Measurements from ENCODE around the gene KCND2. TPM values are rescaled to one million over a fixed set of nuclear protein-coding genes. Genes with fewer than 3 reads are reported as not detected.

Gene KCND2
- total RNA-seq, 1 donor from 2014 or later = 2.9 TPM

DNA sequence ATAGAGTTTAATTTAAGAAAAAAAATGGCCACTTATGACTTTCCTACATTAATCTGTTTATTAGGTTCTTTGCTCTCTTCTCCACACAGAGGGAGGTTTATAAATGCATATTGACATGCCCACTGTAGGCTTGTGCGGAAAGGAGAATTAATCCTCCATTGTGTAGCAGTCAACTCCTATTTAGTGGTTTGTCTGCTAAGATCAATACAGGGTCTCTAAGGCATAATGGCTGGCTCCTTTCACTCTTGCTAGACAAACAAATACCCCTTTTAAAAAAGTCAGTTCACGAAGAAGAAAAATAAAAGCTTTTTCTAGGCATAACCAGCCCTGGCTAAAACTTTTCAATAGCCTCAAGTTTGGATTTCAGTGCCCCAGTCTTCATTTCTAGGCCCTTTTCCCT lies 443.3 kb downstream of the KCND2 start:
- H3K9me3 Mint-ChIP-seq = no peaks in the 10 kb centered on the region
- Histone ChIP-seq H3K27me3 (no peaks in the 10 kb centered on the region), H2AFZ (replicated peaks) (no peak overlapping the region), H3F3A (ENCODE audit: low read depth) (peaks cover 23% of the 10 kb centered on the region), H3K9me3 (ENCODE audit: low read depth) (no peaks in the 10 kb centered on the region), H3K9ac (no peak overlapping the region), H3K27ac (peak overlapping the region; percentile 60), H3K4me3 (peak overlapping the region; percentile 5), H3K4me1 (peaks cover 59% of the 10 kb centered on the region), H4K20me1 (ENCODE audit: low read depth) (no peaks in the 10 kb centered on the region), H3K79me2 (ENCODE audit: low read depth) (no peaks in the 10 kb centered on the region), H3K4me2 (peak overlapping the region; percentile 66), H3K36me3 (no peaks in the 10 kb centered on the region)
- no peaks in the 10 kb centered on the region for H3K27me3 Mint-ChIP-seq (ENCODE audit: insufficient read depth, low read depth)
- H3K4me1 Mint-ChIP-seq = peaks cover 38% of the 10 kb centered on the region
- H3K27ac Mint-ChIP-seq = no peak overlapping the region
- H3K4me3 Mint-ChIP-seq = no peak overlapping the region
- peak; percentile 79 for DNase-seq (ENCODE audit: low spot score)
- TF ChIP-seq EZH2phosphoT487 (IDR thresholded peaks at IDR 0.05) (no peak), CTCF (IDR thresholded peaks at IDR 0.05) (no peak), EZH2 (IDR thresholded peaks at IDR 0.05) (no peak)
- no peaks in the 10 kb centered on the region for H3K36me3 Mint-ChIP-seq

DNA sequence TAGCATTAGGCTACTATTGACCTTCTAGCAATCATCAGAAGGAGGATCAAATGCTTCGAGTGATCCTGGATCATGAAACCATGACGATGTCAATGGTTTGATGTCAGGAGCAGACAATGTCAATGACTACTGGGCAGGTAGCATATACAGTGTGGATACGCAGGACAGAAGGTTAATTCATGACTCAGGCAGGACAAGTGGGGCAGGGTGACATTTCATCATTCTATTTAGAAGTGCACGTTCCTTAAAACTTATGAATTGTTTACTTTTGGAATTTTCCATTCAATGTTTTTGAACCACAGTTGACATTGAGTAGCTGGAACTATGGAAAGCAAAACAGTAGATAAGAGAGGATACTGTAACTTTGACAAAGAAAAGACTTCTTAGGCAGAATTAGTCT lies 444.2 kb downstream of the KCND2 start:
- Mint-ChIP-seq H3K36me3 (no peaks in the 10 kb centered on the region), H3K9me3 (no peaks in the 10 kb centered on the region), H3K27ac (peak overlapping the region; percentile 2), H3K27me3 (ENCODE audit: insufficient read depth, low read depth) (no peaks in the 10 kb centered on the region), H3K4me3 (no peak overlapping the region), H3K4me1 (peaks cover 38% of the 10 kb centered on the region)
- H3K27me3 ChIP-seq = no peaks in the 10 kb centered on the region
- H3K9ac ChIP-seq = no peak overlapping the region
- H3K79me2 ChIP-seq (ENCODE audit: low read depth) = no peaks in the 10 kb centered on the region
- H4K20me1 ChIP-seq (ENCODE audit: low read depth) = no peaks in the 10 kb centered on the region
- H3K27ac ChIP-seq = no peak overlapping the region
- H3K4me3 ChIP-seq = no peak overlapping the region
- no peaks in the 10 kb centered on the region for H3K9me3 ChIP-seq (ENCODE audit: low read depth)
- DNase-seq (ENCODE audit: low spot score) = no peak
- peaks cover 23% of the 10 kb centered on the region for H3F3A ChIP-seq (ENCODE audit: low read depth)
- no peak overlapping the region for H2AFZ ChIP-seq (replicated peaks)
- no peaks in the 10 kb centered on the region for H3K36me3 ChIP-seq
- TF ChIP-seq CTCF (IDR thresholded peaks at IDR 0.05) (no peak), EZH2phosphoT487 (IDR thresholded peaks at IDR 0.05) (no peak), EZH2 (IDR thresholded peaks at IDR 0.05) (no peak)
- peak overlapping the region; percentile 66 for H3K4me2 ChIP-seq
- H3K4me1 ChIP-seq = peaks cover 59% of the 10 kb centered on the region

DNA sequence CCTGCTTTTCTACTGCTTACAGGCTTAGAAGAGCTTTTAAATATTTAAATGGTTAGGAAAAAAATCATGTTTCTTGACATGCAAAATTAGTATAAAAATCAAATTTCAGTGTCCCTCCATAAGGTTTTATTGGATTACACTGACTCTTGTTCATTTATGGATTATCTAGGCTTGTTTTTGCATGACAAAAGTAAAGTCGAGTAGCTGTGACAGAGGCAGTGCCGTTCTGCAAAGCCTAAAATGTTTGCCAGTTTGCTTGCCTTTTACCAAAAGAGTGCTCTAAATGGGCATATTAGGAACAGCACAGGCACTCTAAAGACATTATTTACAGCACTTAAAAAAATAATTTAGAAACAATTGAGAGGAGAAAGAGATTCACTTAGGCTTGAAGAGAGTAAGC lies 445.4 kb downstream of the KCND2 start:
- H3K9me3 ChIP-seq (ENCODE audit: low read depth) = no peaks in the 10 kb centered on the region
- DNase-seq (ENCODE audit: low spot score) = peak; percentile 12
- Mint-ChIP-seq H3K4me1 (peaks cover 38% of the 10 kb centered on the region), H3K27me3 (ENCODE audit: insufficient read depth, low read depth) (no peaks in the 10 kb centered on the region), H3K27ac (no peak overlapping the region), H3K4me3 (no peak overlapping the region), H3K36me3 (no peaks in the 10 kb centered on the region), H3K9me3 (no peaks in the 10 kb centered on the region)
- peaks cover 59% of the 10 kb centered on the region for H3K4me1 ChIP-seq
- H3K79me2 ChIP-seq (ENCODE audit: low read depth) = no peaks in the 10 kb centered on the region
- H3K36me3 ChIP-seq = no peaks in the 10 kb centered on the region
- H4K20me1 ChIP-seq (ENCODE audit: low read depth) = no peaks in the 10 kb centered on the region
- H2AFZ ChIP-seq (replicated peaks) = no peak overlapping the region
- peaks cover 23% of the 10 kb centered on the region for H3F3A ChIP-seq (ENCODE audit: low read depth)
- H3K4me3 ChIP-seq = no peak overlapping the region
- H3K4me2 ChIP-seq = peak overlapping the region; percentile 44
- no peak for TF ChIP-seq EZH2 (IDR thresholded peaks at IDR 0.05)
- no peak for TF ChIP-seq CTCF (IDR thresholded peaks at IDR 0.05)
- no peak for TF ChIP-seq EZH2phosphoT487 (IDR thresholded peaks at IDR 0.05)
- no peaks in the 10 kb centered on the region for H3K27me3 ChIP-seq
- H3K9ac ChIP-seq = no peak overlapping the region
- H3K27ac ChIP-seq = peak overlapping the region; percentile 35
